A549 (cell line): Measurements from ENCODE around the gene AGPAT2. TPM values are rescaled to one million over a fixed set of nuclear protein-coding genes. Genes with fewer than 3 reads are reported as not detected.
A peak's percentile ranks its signal among the peaks of the same experiment; 100 is the strongest.

Source experiments
- ATAC-seq, 2 experiments: fragments of 200-7000 bp in 1 of 2; fragments of >200 bp in 1 of 2; cut with Nextera tagmentation in 1 of 2; cut with Tn5 transposase in 1 of 2; 3 replicates each; pipeline versions ENCODE4 v1.8.0 to v1.9.1; 2018 to 2020; ENCODE audit warnings: mild to moderate bottlenecking in 1 of 2, moderate library complexity in 1 of 2
- CTCF ChIA-PET: fragments of 300-600 bp; sonication (Branson Sonifier 250); formaldehyde crosslinking; extraction: SDS; loops from one replicate; lab custom pipeline; 2021; ENCODE audit warnings: antibody characterized with exemption, inconsistent platforms; lab: Yijun Ruan, JAX
- POLR2A ChIA-PET: fragments of 350-600 bp; formaldehyde crosslinking; extraction: SDS; loops from one replicate; lab custom pipeline; 2021; ENCODE audit warnings: antibody characterized with exemption, inconsistent platforms; lab: Yijun Ruan, JAX
- DNase-seq, 2 experiments: peaks; one replicate each; pipeline versions ENCODE4 v3.0.0 to v3.0.0-alpha.2; 2011 to 2016; ENCODE audit warnings: low read depth in 1 of 2, low spot score in 1 of 2
- FAIRE-seq: peaks from 2 replicates; lab custom pipeline; 2011; peaks lifted over from hg19 to GRCh38; lab: Jason Lieb, UNC
- H3K27ac ChIP-seq, 2 experiments: fragments of >200 bp; sonication (Bioruptor Twin); formaldehyde crosslinking; 3 replicates each; pipeline ENCODE4 v1.5.1; 2016 to 2017
- H3K4me1 ChIP-seq: fragments of >200 bp; sonication (Bioruptor Twin); formaldehyde crosslinking; 3 replicates; pipeline ENCODE4 v1.6.1; 2016
- H3K4me2 ChIP-seq: fragments of >200 bp; sonication (Bioruptor Twin); formaldehyde crosslinking; 3 replicates; pipeline ENCODE4 v1.6.1; 2016
- H3K4me3 ChIP-seq: fragments of >200 bp; sonication (Bioruptor Twin); formaldehyde crosslinking; 3 replicates; pipeline ENCODE4 v1.5.1; 2016
- H3K9me3 ChIP-seq: fragments of >200 bp; sonication (Bioruptor Twin); formaldehyde crosslinking; 3 replicates; pipeline ENCODE4 v1.6.1; 2016
- ATOH8 ChIP-seq: fragments of 250-450 bp; sonication (Bioruptor Pico); IDR thresholded peaks from 2 replicates; pipeline ENCODE4 v1.5.0; 2020; ENCODE audit warnings: low read depth, mild to moderate bottlenecking, moderate library complexity
- E2F6 ChIP-seq: IDR thresholded peaks from 2 replicates; pipeline ENCODE4 v1.6.1; 2012; ENCODE audit warnings: low read depth, borderline replicate concordance
- EHMT2 ChIP-seq: fragments of 200-600 bp; sonication (generic); IDR thresholded peaks from 2 replicates; pipeline ENCODE4 v1.6.1; 2016; ENCODE audit warnings: antibody characterized with exemption, low read depth, mild to moderate bottlenecking, moderate library complexity
- FOSB ChIP-seq: fragments of 250-450 bp; sonication (Bioruptor Pico); IDR thresholded peaks from 2 replicates; pipeline ENCODE4 v1.5.0; 2020; ENCODE audit warnings: mild to moderate bottlenecking, moderate library complexity
- HOXB5 ChIP-seq: fragments of 250-450 bp; sonication (Bioruptor Pico); IDR thresholded peaks from 2 replicates; pipeline ENCODE4 v1.5.0; 2020; ENCODE audit warnings: mild to moderate bottlenecking, moderate library complexity
- JUN ChIP-seq, 2 experiments: fragments of >200 bp; sonication (Bioruptor Twin); formaldehyde crosslinking; IDR thresholded peaks; 2 replicates in 1 of 2; 3 replicates in 1 of 2; pipeline ENCODE4 v1.6.1; 2016 to 2017
- NPAS2 ChIP-seq: fragments of 250-450 bp; sonication (Bioruptor Pico); IDR thresholded peaks from 2 replicates; pipeline ENCODE4 v1.8.0; 2022; ENCODE audit warnings: mild to moderate bottlenecking, moderate library complexity, borderline replicate concordance
- RAD21 ChIP-seq, 2 experiments: fragments of >200 bp in 1 of 2; sonication (Bioruptor Twin) in 1 of 2; formaldehyde crosslinking in 1 of 2; IDR thresholded peaks in 1 of 2; conservative IDR thresholded peaks in 1 of 2; 2 replicates in 1 of 2; 3 replicates in 1 of 2; pipeline ENCODE4 v1.6.1; 2012 to 2018; ENCODE audit warnings: inconsistent platforms in 1 of 2
- REST ChIP-seq: fragments of 200-600 bp; sonication (generic); IDR thresholded peaks from 2 replicates; pipeline ENCODE4 v1.6.1; 2016; ENCODE audit warnings: antibody characterized with exemption, mild to moderate bottlenecking, moderate library complexity
- RFX5 ChIP-seq: fragments of 450-650 bp; IDR thresholded peaks from 2 replicates; pipeline ENCODE4 v1.7.1; 2014; ENCODE audit warnings: antibody characterized with exemption, mild to moderate bottlenecking, moderate library complexity
- TP53 ChIP-seq: fragments of 250-450 bp; sonication (Bioruptor Pico); IDR thresholded peaks from 2 replicates; pipeline ENCODE4 v1.5.0; 2021; ENCODE audit warnings: mild to moderate bottlenecking, moderate library complexity
- ZFP36 ChIP-seq: fragments of 450-650 bp; IDR thresholded peaks from 2 replicates; pipeline ENCODE4 v1.6.1; 2014; ENCODE audit warnings: borderline replicate concordance; ENCODE audit not compliant: partially characterized antibody
- ZSCAN20 ChIP-seq: fragments of 250-450 bp; sonication (Bioruptor Pico); IDR thresholded peaks from 2 replicates; pipeline ENCODE4 v1.8.0; 2022; ENCODE audit warnings: mild to moderate bottlenecking, moderate library complexity
- WGBS: methylation state at CpG from one replicate; pipeline ENCODE4 v1.1.6; 2017; ENCODE audit errors: missing lambda C conversion rate; 5-methylcytosine and 5-hydroxymethylcytosine counted together
- polyA plus RNA-seq, 4 experiments: library from polyadenylated mRNA; depleted of rRNA in 3 of 4; stranded (reverse); fragments of >200 nt; fragmentation: RNase III in 1 of 4; extraction: RNeasy Plus Mini Kit Qiagen cat#74134 plus additional on column Dnase treatment in 1 of 4; gene quantifications; 2 replicates in 3 of 4; 3 replicates in 1 of 4; pipeline ENCODE4 v1.2.3, GENCODE V29; 2011 to 2017

Gene AGPAT2
- polyA plus RNA-seq, 2 of the 4 experiments (the other 2 are of a cell fraction), result 32.3 to 49.5 TPM

GRCh38 chr9:136643596-136644342 lies 43.5 kb downstream of the AGPAT2 start:
- H3K4me2 ChIP-seq, result peak overlapping the region; percentile 88
- 75% methylated on average over 26 of the region's 31 CpGs for WGBS
- CTCF ChIA-PET, result interaction anchor here (0.6 to 17.6 kb wide), 32 partner anchors 9 to 911 kb away, joined by 3 to 313 read pairs (median 5); partner anchors contain the start of gene EGFL7
- peak in 1 of 2 experiments; percentile 38; a peak in 4 of 6 replicates for ATAC-seq
- POLR2A ChIA-PET, result no interaction called here
- TF ChIP-seq JUN (IDR thresholded peaks at IDR 0.05) (no peak), NPAS2 (CRISPR knock-in tag) (no peak), RAD21 (conservative IDR thresholded peaks at IDR 0.05 in 1 of 2, IDR thresholded peaks at IDR 0.05 in 1 of 2) (no peak)
- TF ChIP-seq, all 56 proteins: peak for 0
- no peak for FAIRE-seq
- no peak for DNase-seq
- Histone ChIP-seq H3K9me3 (no peaks in the 10 kb centered on the region), H3K4me1 (peaks cover 12% of the 10 kb centered on the region), H3K4me3 (peak overlapping the region; percentile 32), H3K27ac (peak overlapping the region; percentile 63 to 84)

- Histone ChIP-seq H3K4me2 (no peak overlapping the region), H3K4me1 (peaks cover 12% of the 10 kb centered on the region), H3K27ac (no peak overlapping the region), H3K9me3 (no peaks in the 10 kb centered on the region), H3K4me3 (no peak overlapping the region)
- FAIRE-seq (no peak), ATAC-seq (no peak), DNase-seq (no peak)
- POLR2A ChIA-PET, result no interaction called here
- 65% methylated on average over 7 of the region's 7 CpGs for WGBS
- CTCF ChIA-PET, result interaction anchor here (0.6 to 17.6 kb wide), 10 partner anchors 8 to 266 kb away, joined by 3 to 313 read pairs (median 12); partner anchors contain the start of gene EGFL7
- TF ChIP-seq HOXB5 (no peak), EHMT2 (no peak), ZFP36 (no peak), FOSB (no peak), REST (no peak), RAD21 (conservative IDR thresholded peaks at IDR 0.05 in 1 of 2, IDR thresholded peaks at IDR 0.05 in 1 of 2) (no peak), E2F6 (no peak), TP53 (CRISPR knock-in tag) (no peak), ZSCAN20 (CRISPR knock-in tag) (no peak), ATOH8 (CRISPR knock-in tag) (no peak), RFX5 (no peak)
These were observed 44.8 kb downstream of the AGPAT2 start for GRCh38 chr9:136642439-136642921.
